Activated gamma-delta T cell treated with anti-CD3 and anti-CD28 coated beads, Interleukin-2, amount 50 U/mL, for 16 hours (primary cell): ENCODE data around the gene SIGLEC9.
A peak's percentile ranks its signal among the peaks of the same experiment; 100 is the strongest.

Source experiments
- DNase-seq: peaks from one replicate; pipeline ENCODE4 v3.0.0-alpha.2; 2020; ENCODE audit warnings: low read depth

The SIGLEC9 gene

GRCh38 chr19:51145916-51146493, 21.3 kb downstream of the SIGLEC9 start:
- DNase-seq, result no peak

GRCh38 chr19:51146751-51147150, 22.0 kb downstream of the SIGLEC9 start:
- DNase-seq, result no peak

GRCh38 chr19:51147663-51148062, 23.0 kb downstream of the SIGLEC9 start:
- no peak for DNase-seq

GRCh38 chr19:51148580-51148979, 23.9 kb downstream of the SIGLEC9 start:
- DNase-seq, result no peak

GRCh38 chr19:51150627-51151026, 25.9 kb downstream of the SIGLEC9 start:
- no peak for DNase-seq

- DNase-seq, result no peak
Measured at GRCh38 chr19:51156710-51157109, 32.0 kb downstream of the SIGLEC9 start.

- DNase-seq, result no peak
Measured at GRCh38 chr19:51157265-51157664, 32.6 kb downstream of the SIGLEC9 start.

GRCh38 chr19:51158474-51159129, 33.9 kb downstream of the SIGLEC9 start:
- DNase-seq, result peak; percentile 74

GRCh38 chr19:51159656-51160055, 35.0 kb downstream of the SIGLEC9 start:
- no peak for DNase-seq

- no peak for DNase-seq
Measured at GRCh38 chr19:51161266-51161665, 36.6 kb downstream of the SIGLEC9 start.

GRCh38 chr19:51161867-51162496, 37.3 kb downstream of the SIGLEC9 start:
- DNase-seq, result no peak

GRCh38 chr19:51163257-51163656, 38.6 kb downstream of the SIGLEC9 start:
- no peak for DNase-seq

GRCh38 chr19:51164215-51164614, 39.5 kb downstream of the SIGLEC9 start:
- DNase-seq, result no peak

- DNase-seq, result peak; percentile 18
Measured at GRCh38 chr19:51166846-51167490, 42.3 kb downstream of the SIGLEC9 start.

GRCh38 chr19:51168564-51169282, 44.0 kb downstream of the SIGLEC9 start:
- DNase-seq, result no peak

- DNase-seq, result peak; percentile 49
Measured at GRCh38 chr19:51169283-51169918, 44.7 kb downstream of the SIGLEC9 start.

GRCh38 chr19:51172223-51172622, 47.5 kb downstream of the SIGLEC9 start:
- DNase-seq, result no peak

- DNase-seq, result no peak
Measured at GRCh38 chr19:51173681-51174080, 49.0 kb downstream of the SIGLEC9 start.

GRCh38 chr19:51179256-51179655, 54.5 kb downstream of the SIGLEC9 start:
- DNase-seq, result no peak
